GM23248 (cell line): ENCODE data around the gene ADSS2. TPM values are rescaled to one million over a fixed set of nuclear protein-coding genes. Genes with fewer than 3 reads are reported as not detected.

Experiments used
- DNase-seq: peaks from one replicate; pipeline ENCODE4 v3.0.0-alpha.2; 2015
- H2AFZ ChIP-seq: fragments of 200-600 bp; sonication (generic); 2 replicates; pipeline ENCODE4 v1.6.1; 2016; ENCODE audit warnings: antibody characterized with exemption
- H3F3A ChIP-seq: fragments of 200-600 bp; sonication (generic); 2 replicates; pipeline ENCODE4 v1.6.1; 2016; ENCODE audit warnings: mild to moderate bottlenecking, antibody characterized with exemption, mixed run types; ENCODE audit not compliant: insufficient read depth
- H3K27ac ChIP-seq: fragments of 200-600 bp; sonication (generic); 2 replicates; pipeline ENCODE4 v1.5.1; 2016; ENCODE audit warnings: mild to moderate bottlenecking
- H3K27me3 ChIP-seq: fragments of 200-600 bp; sonication (generic); replicated peaks from 2 replicates; pipeline ENCODE4 v1.6.1; 2016; ENCODE audit warnings: mild to moderate bottlenecking; ENCODE audit not compliant: insufficient read depth
- H3K36me3 ChIP-seq: fragments of 200-600 bp; sonication (generic); 2 replicates; pipeline ENCODE4 v1.6.1; 2016; ENCODE audit warnings: low read depth, mild to moderate bottlenecking
- H3K4me1 ChIP-seq: fragments of 200-600 bp; sonication (generic); 2 replicates; pipeline ENCODE4 v1.6.1; 2016; ENCODE audit warnings: mild to moderate bottlenecking; ENCODE audit not compliant: insufficient read depth
- H3K4me2 ChIP-seq: fragments of 200-600 bp; sonication (generic); one replicate; pipeline ENCODE4 v1.6.1; 2016; ENCODE audit warnings: mild to moderate bottlenecking; ENCODE audit not compliant: unreplicated experiment
- H3K4me3 ChIP-seq: fragments of 200-600 bp; sonication (generic); 2 replicates; pipeline ENCODE4 v1.5.1; 2016; ENCODE audit warnings: mild to moderate bottlenecking
- H3K79me2 ChIP-seq: fragments of 200-600 bp; sonication (generic); 2 replicates; pipeline ENCODE4 v1.6.1; 2016; ENCODE audit warnings: mild to moderate bottlenecking; ENCODE audit not compliant: insufficient read depth
- H3K9ac ChIP-seq: fragments of 200-600 bp; sonication (generic); 2 replicates; pipeline ENCODE4 v1.6.1; 2016; ENCODE audit warnings: mild to moderate bottlenecking
- H3K9me2 ChIP-seq: fragments of 200-600 bp; sonication (generic); 2 replicates; pipeline ENCODE4 v1.6.1; 2016; ENCODE audit warnings: mixed run types, mild to moderate bottlenecking, moderate library complexity; ENCODE audit not compliant: insufficient read depth
- H3K9me3 ChIP-seq: fragments of 200-600 bp; sonication (generic); one replicate; pipeline ENCODE4 v1.6.1; 2017; ENCODE audit warnings: low read depth
- H4K20me1 ChIP-seq: fragments of 200-600 bp; sonication (generic); 2 replicates; pipeline ENCODE4 v1.6.0; 2016; ENCODE audit not compliant: insufficient read depth
- EZH2 ChIP-seq: fragments of 200-600 bp; sonication (generic); IDR thresholded peaks from 2 replicates; pipeline ENCODE4 v1.6.1; 2018; ENCODE audit warnings: antibody characterized with exemption, mild to moderate bottlenecking; ENCODE audit not compliant: insufficient read depth, poor library complexity, severe bottlenecking
- EZH2phosphoT487 ChIP-seq: fragments of 200-600 bp; sonication (generic); IDR thresholded peaks from 2 replicates; pipeline ENCODE4 v1.6.1; 2018; ENCODE audit warnings: antibody characterized with exemption, moderate library complexity, mild to moderate bottlenecking, low read depth; ENCODE audit not compliant: insufficient read depth
- WGBS, 2 experiments: methylation state at CpG; one replicate each; pipeline ENCODE4 v1.1.6; 2015 to 2017; ENCODE audit warnings: low lambda C conversion rate in 2 of 2, low coverage in 1 of 2; ENCODE audit errors: missing lambda C conversion rate in 2 of 2; 5-methylcytosine and 5-hydroxymethylcytosine counted together
- in situ Hi-C: fragments of 300-500 bp; cut with MboI; formaldehyde crosslinking; loops from 2 replicates; pipeline ENCODE4 v1.15.0; 2020
- polyA plus RNA-seq: library from polyadenylated mRNA; unstranded; fragments of >200 nt; fragmentation: Nextera tagmentation; extraction: Ambion mirVana; gene quantifications from 2 replicates; pipeline ENCODE4 v1.2.1, GENCODE V29; 2016
- total RNA-seq: library from RNA; depleted of rRNA; stranded (reverse); fragments of >200 nt; shearing (Covaris generic); gene quantifications from 2 replicates; pipeline ENCODE4 v1.2.3, GENCODE V29; 2014; rRNA removed

Gene ADSS2
- total and polyA plus RNA-seq, 2 experiments from 2014 or later: 38.8 to 55.0 TPM

GRCh38 chr1:244361764-244362473, 89.8 kb downstream of the ADSS2 start:
- H3K9ac ChIP-seq: peak overlapping the region; percentile 62
- H3K4me1 ChIP-seq: peaks cover 8% of the 10 kb centered on the region
- 2 to 4% methylated on average over 5 of the region's 5 CpGs for WGBS, 2 experiments
- H3F3A ChIP-seq: 0 out of 2 replicates have a peak, but pooled peaks cover 3% of the 10 kb centered on the region
- TF ChIP-seq EZH2 (no peak), EZH2phosphoT487 (no peak)
- peak overlapping the region; percentile 46 for H3K4me3 ChIP-seq
- peak overlapping the region; percentile 52 for H3K27ac ChIP-seq
- H3K9me2 ChIP-seq: no peaks in the 10 kb centered on the region
- peak overlapping the region; percentile 77 for H3K4me2 ChIP-seq
- H2AFZ ChIP-seq: peak overlapping the region; percentile 80
- in situ Hi-C loops: no loop called here
- H3K79me2 ChIP-seq: no peaks in the 10 kb centered on the region
- H4K20me1 ChIP-seq: no peaks in the 10 kb centered on the region
- no peaks in the 10 kb centered on the region for H3K27me3 ChIP-seq
- no peaks in the 10 kb centered on the region for H3K36me3 ChIP-seq
- peak; percentile 60 for DNase-seq
- no peaks in the 10 kb centered on the region for H3K9me3 ChIP-seq

Other genes starting within 250 kb of the ADSS2 start
- 1.0 and 1.2 TPM in 2 replicates for gene CATSPERE, start 9.4 kb upstream of the ADSS2 start, total RNA-seq
- 0.30 and 0.85 TPM in 2 replicates for gene CATSPERE, start 9.4 kb upstream of the ADSS2 start, polyA plus RNA-seq
- 58.9 and 65.9 TPM in 2 replicates for gene DESI2, start 201.2 kb upstream of the ADSS2 start, total RNA-seq
- gene DESI2, start 201.2 kb upstream of the ADSS2 start, polyA plus RNA-seq: 43.1 and 43.9 TPM in 2 replicates